Stimulated activated CD4-positive, alpha-beta T cell treated with anti-CD3 and anti-CD28 coated beads, Interleukin-1b, Interleukin-23, amount 100 ng/mL, for 4 hours (primary cell): Measurements from ENCODE around the gene TBC1D5.
"Not testable (repeated sequence)": the region's sequence is repeated elsewhere in the genome, so short reads cannot be mapped to it uniquely, and the experiment has no call there.

ENCODE experiments used
- DNase-seq, 2 donors: peaks; one replicate each; pipeline ENCODE4 v3.0.0-alpha.2; 2020; ENCODE audit warnings: low read depth in 2 of 2

Gene TBC1D5

GRCh38 chr3:17411157-17411877 is 331.1 kb downstream of the TBC1D5 start:
- no peak for DNase-seq

- DNase-seq = no peak
These were observed 334.9 kb downstream of the TBC1D5 start for GRCh38 chr3:17407576-17407975.

- no peak for DNase-seq
These were observed 337.9 kb downstream of the TBC1D5 start for GRCh38 chr3:17404548-17404947.

GRCh38 chr3:17402442-17402841 is 340.0 kb downstream of the TBC1D5 start:
- DNase-seq = no peak

GRCh38 chr3:17401912-17402311 is 340.5 kb downstream of the TBC1D5 start:
- no peak for DNase-seq

GRCh38 chr3:17399586-17399985 is 342.8 kb downstream of the TBC1D5 start:
- DNase-seq = no peak

GRCh38 chr3:17398959-17399551 is 343.4 kb downstream of the TBC1D5 start:
- no peak for DNase-seq

GRCh38 chr3:17396036-17396435 is 346.4 kb downstream of the TBC1D5 start:
- no peak for DNase-seq

GRCh38 chr3:17394541-17395155 is 347.8 kb downstream of the TBC1D5 start:
- DNase-seq = no peak

- DNase-seq = not testable (repeated sequence)
These were observed 349.9 kb downstream of the TBC1D5 start for GRCh38 chr3:17392516-17392915.

- no peak for DNase-seq
These were observed 351.6 kb downstream of the TBC1D5 start for GRCh38 chr3:17390785-17391184.

GRCh38 chr3:17387108-17387507 is 355.3 kb downstream of the TBC1D5 start:
- no peak for DNase-seq

GRCh38 chr3:17386432-17386831 is 356.0 kb downstream of the TBC1D5 start:
- DNase-seq = no peak

- DNase-seq = no peak
These were observed 357.7 kb downstream of the TBC1D5 start for GRCh38 chr3:17384567-17385296.

GRCh38 chr3:17373304-17373703 is 369.1 kb downstream of the TBC1D5 start:
- DNase-seq = no peak

- no peak for DNase-seq
These were observed 369.8 kb downstream of the TBC1D5 start for GRCh38 chr3:17372362-17373210.

- DNase-seq = no peak
These were observed 372.5 kb downstream of the TBC1D5 start for GRCh38 chr3:17369973-17370372.

GRCh38 chr3:17367171-17367570 is 375.3 kb downstream of the TBC1D5 start:
- DNase-seq = no peak

GRCh38 chr3:17360991-17361390 is 381.4 kb downstream of the TBC1D5 start:
- DNase-seq = no peak

GRCh38 chr3:17359911-17360310 is 382.5 kb downstream of the TBC1D5 start:
- DNase-seq = no peak

GRCh38 chr3:17357035-17357710 is 385.3 kb downstream of the TBC1D5 start:
- DNase-seq = no peak
